Right hindlimb (tissue), 1 donor: ENCODE results near the gene MCOLN2.
"Not testable (repeated sequence)": the region's sequence is repeated elsewhere in the genome, so short reads cannot be mapped to it uniquely, and the experiment has no call there.

Experiments used
- DNase-seq: peaks from one replicate; pipeline ENCODE4 v3.0.0-alpha.2; 2018

Gene MCOLN2

DNA sequence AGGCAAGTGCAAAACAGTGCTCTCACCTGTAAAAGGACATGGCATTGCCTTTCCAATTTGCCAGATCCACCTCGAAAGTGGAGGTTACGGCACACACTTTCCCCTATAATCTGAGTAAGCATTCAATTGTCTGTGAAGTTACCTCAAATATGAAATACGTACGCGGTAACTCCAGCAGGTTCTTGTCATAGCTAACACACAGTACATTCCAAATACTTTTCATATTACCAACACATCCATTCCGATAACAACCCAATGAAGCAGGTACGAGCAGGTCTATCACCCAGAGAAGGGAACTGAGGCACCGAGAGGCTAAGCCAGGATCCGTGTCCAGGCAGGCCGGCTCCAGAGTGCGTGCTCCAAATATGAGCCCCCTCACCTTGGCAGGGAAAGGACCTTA is 57.2 kb downstream of the MCOLN2 start:
- no peak for DNase-seq

DNA sequence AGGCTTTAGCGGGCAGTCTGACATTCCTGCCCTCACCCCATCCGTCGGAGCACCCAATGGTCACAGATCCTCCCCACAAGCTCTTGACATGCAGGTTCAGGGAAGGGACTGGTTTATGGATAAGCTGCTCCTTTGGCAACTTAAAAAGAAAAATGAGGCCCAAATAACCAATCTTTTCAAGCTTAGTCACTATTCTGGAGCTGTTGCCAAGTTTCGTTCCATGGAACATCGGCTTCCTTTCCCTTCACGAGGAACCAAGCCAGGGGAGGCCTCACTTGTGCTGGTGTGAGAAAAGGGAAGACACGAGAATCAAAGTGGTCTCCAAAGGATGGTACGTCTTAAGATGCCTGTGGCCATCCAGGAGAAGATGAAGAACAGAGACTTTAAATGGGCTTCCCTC is 57.8 kb downstream of the MCOLN2 start:
- DNase-seq: no peak

DNA sequence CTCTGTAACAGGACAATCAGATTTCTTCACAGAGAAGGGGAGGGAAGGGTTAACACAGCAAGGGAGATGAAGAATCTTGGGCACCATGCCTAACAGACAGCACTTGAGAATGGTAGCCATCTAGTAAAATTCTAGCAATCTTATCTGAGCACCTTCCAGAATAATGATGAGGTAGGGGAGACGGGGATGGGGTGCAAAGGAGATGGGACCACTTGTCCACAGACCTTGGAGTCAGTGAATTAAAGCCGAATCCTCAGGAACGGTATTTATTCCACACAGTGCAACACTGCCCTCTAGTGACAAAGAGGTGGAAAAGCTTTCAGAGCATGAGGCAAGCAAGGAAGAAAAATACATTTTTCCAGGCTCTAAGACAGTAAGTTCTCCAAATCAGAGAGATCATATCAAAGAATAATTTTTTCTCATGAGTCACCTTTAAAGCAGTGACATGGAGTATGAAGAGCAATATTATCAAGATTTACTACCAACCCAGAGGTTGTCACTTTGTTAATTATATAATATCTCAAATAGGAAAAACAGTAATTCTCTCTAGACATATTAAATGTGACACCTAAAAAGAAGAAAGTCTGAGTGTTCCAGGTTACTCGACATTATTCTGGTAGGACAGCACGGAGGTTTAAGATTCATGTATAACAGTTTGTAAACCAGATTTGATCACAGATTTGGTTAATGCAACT is 60.6 kb downstream of the MCOLN2 start:
- DNase-seq: peak; percentile 49

DNA sequence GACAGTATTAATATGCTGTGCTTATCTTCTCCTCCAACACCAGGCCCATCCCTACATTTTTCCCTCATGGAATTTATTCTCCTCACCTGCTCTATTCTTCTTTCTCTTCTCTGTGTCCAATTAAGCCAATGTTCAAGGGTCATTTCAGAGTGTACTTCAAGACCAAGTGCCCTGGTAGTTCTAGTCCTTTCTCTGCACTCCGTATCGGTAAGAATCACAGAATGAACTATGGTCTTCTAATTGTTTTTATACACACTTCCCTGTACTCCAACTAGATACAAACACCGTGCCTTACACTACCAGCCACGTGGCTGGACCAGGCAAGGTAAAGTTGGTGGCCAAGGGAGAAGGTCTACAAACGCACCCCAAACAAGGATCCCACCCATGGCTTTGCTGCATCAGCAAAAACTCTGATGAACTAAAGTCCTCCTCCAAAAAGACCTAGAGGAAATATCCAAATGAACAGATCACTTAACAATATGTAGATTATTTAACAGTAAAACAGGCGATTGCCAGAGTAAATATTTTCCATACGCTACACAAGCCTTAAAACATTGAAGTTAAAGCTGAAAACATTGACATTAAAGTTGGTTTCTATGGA is 63.8 kb downstream of the MCOLN2 start:
- DNase-seq: no peak

DNA sequence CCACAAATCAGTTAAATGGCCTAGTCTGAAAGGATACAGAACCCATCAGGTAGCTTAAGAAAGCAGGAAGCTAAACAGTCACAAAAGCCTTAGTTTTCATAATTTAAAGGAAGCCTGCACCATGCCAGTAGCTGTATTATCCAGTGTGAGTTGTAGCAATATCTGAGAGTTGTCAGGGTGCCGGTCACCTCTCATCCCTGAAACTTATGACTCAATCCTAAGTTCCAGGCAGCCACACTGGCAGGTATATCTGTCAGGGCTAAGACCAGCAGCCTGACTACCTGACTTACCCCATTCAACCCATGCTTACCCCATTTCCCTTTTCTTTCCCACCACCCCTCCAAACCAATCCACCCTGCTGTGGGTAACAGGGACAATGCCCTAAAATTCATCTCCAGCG is 66.1 kb downstream of the MCOLN2 start:
- DNase-seq: no peak

DNA sequence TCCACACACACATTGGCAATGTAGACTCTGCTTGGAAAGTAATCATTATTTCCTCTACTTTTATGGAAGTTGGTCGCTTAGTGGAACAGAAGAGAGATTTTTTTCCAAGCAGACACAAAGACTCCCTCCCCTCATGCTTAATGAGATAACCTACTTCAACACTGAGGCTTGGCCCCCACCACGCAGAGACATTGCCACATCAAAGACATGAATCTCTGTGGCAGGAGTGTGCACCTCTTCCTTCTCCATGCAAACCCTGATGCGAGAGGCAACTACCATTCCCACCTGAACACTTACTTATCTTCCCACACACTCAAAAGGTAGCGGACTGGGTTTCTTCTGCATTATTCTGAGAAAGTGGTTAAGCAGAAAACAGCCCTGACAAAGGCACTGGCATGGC is 66.6 kb downstream of the MCOLN2 start:
- no peak for DNase-seq

DNA sequence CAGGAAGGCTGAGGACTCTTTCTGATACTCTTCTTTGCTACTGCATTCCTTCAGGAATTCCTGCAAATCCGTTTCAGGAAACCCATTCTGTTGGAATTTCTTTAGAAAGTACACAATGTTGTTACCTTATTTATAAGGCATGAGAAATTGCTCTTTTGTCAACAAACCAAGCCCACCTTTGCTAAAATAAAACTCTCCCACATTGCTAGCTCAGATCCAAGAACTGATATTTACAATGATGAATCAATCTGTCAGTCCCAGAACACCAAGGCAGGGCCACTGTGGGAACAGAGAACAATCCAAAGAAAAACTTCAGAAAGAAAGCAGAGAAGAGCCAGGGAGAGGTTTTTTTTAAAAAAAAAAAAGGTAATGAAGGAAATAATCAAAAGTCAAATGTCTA is 67.3 kb downstream of the MCOLN2 start:
- DNase-seq: no peak

DNA sequence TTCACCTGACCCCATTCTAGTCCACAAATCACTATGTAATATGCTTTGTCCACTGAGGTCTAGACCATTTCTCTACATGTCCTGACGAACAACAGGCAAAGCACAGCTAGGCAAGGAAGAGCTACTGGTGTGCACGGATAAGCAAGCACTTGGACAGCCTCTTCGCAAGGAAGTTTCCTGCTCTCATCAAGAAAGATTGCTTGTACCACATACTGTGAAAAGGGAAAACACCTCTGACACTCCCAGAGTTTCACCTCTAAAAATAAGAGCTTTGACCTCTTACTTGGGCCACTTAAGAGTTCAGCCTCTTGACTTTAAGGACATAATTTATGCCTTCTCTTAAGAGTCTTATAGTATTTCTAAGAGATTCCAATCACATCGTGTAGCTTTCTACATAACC is 67.9 kb downstream of the MCOLN2 start:
- no peak for DNase-seq

DNA sequence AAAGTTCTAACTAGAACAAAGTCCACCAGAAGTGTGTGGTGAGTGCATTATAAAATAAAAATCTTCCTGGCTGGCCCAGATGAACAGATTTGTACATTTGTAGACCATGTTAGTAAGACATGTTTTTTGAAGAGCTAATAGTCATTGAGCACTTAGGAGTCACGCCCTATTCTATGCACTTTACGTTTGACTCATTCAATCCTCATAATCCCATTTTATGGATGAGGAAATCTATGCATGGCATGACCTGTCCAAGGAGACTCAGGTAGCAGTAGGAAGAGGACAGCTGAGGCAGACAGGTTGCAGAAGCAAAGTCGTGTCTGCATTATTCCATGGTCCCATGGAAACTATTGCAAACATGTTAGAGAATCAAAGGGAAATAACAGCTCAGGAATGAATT is 73.6 kb downstream of the MCOLN2 start:
- no peak for DNase-seq

DNA sequence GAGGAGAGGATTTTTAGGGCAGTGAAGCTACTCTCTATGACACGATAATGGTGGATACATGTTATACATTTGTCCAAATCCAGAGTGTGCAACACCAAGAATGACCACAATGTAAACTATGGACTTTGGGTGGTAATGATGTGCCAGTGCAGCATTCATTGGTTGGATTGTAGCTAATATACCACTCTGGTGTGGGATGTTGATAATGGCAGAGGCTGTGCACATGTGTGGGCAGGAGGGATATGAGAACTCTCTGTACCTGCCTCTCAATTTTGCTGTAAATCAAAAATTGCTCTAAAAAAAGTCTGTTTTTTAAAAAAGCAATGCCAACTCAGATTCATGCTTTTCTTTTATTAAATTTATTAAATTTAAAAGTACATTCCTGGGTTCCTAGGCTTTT is 76.8 kb downstream of the MCOLN2 start:
- DNase-seq: no peak

DNA sequence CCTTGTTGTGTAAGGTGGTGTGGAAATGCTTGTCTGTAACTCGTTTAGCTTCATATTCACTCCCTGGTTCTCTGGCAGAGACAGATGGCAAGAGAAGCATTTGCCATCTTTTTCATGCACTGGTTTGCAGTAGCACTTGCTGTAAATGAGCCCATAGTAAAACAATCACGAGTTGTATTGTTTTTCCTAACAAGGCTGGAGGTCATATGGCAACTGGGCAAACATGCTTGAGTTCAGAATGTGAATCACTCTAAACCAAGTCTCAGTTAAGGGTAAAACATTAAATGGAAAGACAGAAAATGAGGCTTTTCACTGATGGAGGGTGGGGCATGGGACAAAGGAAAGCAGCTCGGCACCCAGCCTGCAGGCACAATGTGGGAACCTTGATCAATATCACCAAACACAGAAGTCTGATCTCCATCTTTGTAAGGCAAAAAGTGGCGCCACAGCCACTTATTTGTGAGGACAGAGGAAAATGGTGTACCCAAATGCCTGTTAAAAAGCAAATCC is 77.4 kb downstream of the MCOLN2 start:
- DNase-seq: no peak

DNA sequence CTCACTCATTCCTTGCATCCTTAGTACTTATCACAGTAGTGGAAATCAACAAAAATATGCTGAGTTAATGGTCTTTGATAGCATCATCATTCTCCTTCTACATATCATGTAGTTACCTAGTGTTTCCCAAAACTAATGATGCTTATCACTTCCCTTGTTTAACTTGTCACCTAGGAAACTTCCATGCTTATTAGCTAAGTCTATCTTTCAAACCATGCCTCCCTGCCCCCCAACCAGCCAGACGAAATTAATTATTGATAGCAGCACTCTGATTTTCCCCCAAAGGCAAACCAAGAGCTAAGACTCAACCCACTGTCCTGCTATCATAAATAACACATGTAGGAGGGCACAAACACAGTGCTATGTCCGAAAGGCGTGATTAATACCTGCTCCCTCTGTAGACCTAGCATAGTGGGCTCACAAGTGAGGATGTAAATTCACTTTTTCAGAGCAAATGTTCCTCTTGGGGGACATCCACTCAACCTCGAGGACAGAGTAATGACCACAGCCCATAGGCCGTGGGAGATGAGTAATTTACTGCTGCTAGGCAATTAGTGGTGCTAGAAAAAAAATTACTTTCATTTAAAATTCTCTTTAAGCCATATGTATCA is 78.1 kb downstream of the MCOLN2 start:
- no peak for DNase-seq

DNA sequence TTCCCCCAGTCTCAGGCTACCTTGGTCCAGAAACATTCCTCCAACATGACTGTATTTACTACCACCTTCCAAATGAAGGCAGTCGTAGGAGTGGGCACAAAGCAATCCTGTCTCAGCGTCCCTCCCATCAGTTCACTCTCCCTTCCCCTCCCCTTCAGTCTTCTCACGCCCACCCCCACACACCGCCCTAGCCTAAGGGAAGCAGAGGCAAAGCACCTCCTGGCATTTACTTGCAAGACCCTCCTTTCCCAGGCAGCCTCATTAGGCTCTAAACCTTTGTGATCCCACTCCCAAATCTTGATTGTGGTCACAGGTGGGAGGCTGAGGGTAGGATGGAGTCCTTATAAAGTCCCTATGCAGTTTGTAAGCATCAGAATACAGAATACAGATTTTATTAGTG is 80.0 kb downstream of the MCOLN2 start:
- DNase-seq: no peak

DNA sequence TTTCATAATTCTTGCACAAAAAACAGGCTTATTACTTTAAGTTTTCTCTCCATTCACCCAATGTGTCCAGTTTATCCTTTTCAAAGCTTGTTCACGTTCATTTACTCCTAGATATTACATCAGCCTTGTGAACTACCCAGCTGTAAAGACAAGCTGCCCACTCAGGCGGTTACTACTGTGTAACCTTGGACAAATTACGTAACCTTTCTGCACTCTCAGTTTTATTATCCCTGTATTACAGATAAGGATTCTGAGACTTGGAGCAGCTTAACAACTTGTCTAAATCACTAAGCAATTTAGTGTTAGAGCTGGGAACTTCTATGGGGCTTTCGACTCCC is 83.4 kb downstream of the MCOLN2 start:
- no peak for DNase-seq

DNA sequence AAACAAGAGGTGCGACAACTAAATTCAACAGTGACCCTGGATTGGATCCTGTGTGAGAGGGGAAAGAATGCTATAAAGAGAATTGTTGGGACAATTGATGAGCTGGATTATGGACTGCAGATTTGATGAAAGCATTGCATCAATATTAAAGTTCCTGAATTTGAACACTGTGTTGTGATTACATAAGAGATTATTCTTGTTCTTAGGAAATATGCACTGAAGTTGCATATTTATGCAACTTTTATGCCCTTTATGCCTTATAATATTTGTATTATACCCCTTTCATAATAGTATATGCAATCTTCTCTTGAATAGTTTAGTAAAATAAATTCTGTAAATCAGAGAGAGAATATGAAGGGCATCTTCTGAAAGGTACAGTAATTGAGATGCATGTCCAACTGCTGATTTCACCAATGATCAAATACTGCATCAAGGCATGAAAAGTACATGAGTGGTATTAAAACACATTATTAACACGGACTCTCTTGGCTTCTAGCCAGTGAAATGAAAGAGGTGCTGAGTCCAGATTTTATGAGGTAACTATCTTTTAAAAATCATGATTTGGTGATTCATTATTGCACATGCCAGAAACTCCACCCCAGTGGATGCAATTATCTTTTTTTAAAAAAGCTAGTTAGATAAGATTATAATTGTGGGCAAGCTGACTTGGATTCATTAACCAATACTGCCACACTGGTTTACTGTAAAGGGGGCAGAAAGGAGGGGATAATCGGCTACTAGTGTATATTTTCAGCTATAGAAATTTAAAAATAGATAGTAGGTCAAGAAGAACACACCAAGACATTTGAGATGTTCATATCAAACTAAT is 84.0 kb downstream of the MCOLN2 start:
- no peak for DNase-seq

DNA sequence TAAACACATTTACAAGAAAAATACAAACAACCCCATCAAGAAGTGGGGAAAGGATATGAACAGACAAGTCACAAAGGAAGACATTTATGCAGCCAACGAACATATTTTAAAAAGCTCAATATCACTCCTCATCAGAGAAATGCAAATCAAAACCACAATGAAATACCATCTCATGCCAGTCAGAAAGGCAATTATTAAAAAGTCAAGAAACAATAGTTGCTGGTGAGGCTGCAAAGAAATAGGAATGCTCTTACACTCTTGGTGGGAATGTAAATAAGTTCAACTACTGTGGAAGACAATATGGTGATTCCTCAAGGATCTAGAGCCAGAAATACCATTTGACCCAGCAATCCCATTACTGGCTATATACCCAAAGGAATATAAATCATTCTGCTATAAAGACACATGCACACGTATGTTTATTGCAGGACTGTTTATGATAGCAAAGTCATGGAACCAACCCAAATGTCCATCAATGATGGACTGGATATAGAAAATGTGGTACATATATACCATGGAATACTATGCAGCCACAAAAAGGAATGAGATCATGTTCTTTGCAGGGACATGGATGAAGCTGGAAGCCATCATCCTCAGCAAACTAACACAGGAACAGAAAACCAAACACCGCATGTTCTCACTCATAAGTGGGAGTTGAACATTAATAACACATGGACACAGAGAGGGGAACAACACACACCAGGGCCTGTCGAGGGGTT is 88.0 kb downstream of the MCOLN2 start:
- DNase-seq: not testable (repeated sequence)

DNA sequence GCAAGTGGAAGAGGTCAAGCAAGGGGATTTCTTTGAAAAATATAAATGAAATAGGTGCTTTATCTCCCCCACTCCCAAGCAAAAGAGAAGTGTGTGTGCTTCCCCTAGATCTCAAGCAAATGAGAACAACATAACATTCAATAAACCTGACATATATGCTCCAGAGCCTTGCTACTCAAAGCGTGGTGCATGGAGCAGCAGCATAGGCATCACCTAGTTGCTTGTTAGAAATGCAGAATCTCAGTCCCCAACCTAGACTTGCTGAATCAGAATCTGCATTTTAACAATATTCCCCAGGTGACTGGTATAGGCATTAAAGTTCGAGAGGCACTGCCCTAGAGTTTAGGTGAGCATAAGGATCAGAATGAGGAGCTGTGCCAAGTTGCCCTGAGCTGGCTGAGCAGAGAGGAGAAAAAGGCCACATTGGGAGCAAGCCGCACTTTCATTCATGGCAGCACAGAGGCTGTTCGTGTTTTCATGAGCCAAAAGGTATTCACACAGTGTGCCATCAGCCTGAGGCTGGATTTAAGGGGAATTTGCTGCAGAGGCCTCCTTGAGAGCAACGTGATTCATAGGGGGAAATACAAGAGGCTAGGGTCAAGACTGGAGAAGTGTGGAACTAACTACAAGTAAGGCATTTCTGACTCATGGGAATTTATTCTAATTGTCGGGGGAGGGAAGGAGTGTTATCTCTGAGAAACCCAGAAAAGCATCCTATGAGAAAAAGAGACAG is 89.7 kb downstream of the MCOLN2 start:
- DNase-seq: no peak

DNA sequence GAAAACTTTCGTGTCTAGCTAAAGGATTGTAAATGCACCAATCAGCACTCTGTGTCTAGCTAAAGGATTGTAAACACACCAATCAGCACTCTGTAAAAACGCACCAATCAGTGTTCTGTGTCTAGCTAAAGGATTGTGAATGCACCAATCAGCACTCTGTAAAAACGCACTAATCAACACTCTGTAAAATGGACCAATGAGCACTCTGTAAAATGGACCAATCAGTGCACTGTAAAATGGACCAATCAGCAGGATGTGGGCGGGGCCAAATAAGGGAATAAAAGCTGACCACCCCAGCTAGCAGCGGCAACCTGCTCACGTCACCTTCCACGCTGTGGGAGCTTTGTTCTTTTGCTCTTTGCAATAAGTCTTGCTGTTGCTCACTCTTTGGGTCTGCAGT is 94.2 kb downstream of the MCOLN2 start:
- DNase-seq: not testable (repeated sequence)

DNA sequence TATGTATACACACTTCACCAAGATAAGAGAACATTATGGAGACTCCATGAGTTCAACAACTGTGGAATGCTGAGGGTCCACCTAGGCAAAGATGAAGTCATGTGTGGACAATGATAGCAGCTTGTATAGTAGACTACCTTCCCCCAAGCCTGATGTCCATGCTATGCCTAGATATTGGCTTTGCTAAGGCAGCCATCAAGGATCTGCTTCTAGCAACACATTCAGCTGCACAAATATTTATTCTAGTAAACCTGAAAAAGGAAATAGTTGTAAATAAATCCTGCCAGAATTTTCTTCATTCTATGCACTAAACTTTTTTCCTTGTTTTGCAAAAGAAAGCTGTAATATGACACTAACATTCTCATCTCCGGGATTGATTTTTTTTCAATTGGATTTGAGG is 96.9 kb downstream of the MCOLN2 start:
- DNase-seq: no peak

DNA sequence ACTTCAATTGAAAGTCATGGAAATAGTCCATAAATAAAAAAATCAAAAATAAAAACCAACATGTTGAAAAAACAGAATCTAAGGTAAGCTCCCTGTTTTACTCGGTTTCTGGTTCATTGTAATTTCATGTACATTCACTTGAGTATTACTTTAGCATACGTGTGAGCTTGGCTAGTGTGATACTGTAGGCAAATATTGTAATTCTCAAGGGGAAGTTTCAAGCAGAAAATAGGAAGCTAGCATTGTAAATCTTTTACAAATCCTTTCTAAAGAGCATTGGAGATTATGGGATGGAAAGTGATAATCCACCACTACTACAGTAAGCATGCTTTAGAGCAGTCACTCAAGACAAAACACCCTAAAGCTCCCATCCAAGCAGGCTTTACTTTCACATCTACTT is 100.6 kb downstream of the MCOLN2 start:
- DNase-seq: no peak

DNA sequence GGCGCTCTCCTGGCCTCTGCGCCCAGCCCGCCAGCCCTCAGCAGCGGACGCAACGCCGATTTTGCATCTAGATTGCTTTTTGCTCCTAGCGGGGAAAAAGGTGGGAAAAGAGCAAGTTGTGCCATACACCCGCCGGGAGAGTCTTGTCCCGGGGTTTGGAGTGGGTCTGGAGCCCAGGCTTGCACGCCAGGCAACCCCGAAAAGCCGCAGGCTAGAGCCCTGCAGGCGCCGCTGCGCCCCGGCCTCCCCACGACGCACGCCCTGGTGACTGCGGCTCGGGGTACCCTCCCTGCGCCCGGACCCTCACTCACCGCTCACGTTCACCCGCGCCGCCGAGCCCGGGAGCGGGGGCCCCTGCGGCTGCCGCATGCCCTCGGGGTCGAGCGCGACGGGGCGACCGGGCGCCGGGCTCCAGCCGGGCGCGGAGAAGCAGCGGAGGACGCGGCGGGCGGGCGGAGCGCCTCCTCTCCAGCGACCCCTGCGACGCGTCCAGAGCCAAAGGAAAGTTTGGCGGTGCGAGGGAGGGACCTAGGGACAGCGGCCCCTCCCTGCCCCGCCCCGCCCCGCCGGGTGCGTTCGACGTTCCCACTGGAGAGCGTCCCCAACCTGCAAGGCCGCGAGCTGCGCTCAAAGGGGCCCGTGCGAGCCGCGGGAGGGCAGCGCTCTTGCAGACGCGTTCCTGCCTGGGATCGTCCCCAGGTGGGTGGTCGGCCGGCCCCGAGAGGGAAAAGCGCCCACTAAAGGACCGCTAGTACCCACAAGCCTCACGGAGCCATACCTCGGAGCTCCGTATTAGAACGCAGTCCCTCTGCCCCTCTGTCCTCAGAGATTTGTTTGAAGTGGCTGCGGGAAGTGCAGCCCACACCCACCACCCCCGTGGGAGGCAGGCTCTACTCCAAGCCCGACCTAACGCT is 104.0 kb downstream of the MCOLN2 start, which contains the start of gene LPAR3:
LPAR3 (minus strand) TSS at position 502 of the 914 bp plus-strand sequence. CDS start 27,086 bp downstream, outside the sequence.
- peak; percentile 43 for DNase-seq
